Raji (cell line): ENCODE measurements around the gene TMEM219.

Experiments
- POLR2A ChIP-seq: IDR thresholded peaks from 2 replicates; pipeline ENCODE4 v1.6.1; 2011; ENCODE audit warnings: low read depth, low read length, control low read depth; ENCODE audit not compliant: insufficient read depth

TMEM219 gene, protein sequence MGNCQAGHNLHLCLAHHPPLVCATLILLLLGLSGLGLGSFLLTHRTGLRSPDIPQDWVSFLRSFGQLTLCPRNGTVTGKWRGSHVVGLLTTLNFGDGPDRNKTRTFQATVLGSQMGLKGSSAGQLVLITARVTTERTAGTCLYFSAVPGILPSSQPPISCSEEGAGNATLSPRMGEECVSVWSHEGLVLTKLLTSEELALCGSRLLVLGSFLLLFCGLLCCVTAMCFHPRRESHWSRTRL

GRCh38 chr16:29961479-29962343 lies at the start of gene TMEM219:
Gene TMEM219, plus strand, starts transcription at chr16:29962079. Its CDS starts 1,065 bp downstream, at chr16:29963144.
- peak; percentile 86 for TF ChIP-seq POLR2A

- no peak for TF ChIP-seq POLR2A
These were observed 49.8 kb upstream of the TMEM219 start for GRCh38 chr16:29912087-29912486.

DNA sequence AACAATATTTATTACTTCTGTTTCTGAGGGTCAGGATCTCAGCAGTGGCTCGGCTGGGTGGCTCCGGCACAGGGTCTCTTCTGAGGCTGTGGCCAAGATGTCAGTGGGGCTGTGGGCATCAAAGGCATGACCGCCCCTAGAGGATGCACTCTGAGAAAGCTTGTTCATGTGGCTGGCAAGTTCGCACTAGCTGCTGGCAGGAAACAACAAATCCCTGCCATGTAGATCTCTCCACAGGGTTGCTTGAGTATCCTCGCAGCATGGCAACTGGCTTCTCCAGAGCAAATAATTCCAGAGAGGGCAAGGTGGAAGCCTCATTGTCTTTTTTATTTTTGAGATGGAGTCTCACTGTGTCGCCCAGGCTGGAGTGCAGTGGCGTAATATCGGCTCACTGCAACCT lies 48.4 kb upstream of the TMEM219 start:
- TF ChIP-seq POLR2A, result no peak

DNA sequence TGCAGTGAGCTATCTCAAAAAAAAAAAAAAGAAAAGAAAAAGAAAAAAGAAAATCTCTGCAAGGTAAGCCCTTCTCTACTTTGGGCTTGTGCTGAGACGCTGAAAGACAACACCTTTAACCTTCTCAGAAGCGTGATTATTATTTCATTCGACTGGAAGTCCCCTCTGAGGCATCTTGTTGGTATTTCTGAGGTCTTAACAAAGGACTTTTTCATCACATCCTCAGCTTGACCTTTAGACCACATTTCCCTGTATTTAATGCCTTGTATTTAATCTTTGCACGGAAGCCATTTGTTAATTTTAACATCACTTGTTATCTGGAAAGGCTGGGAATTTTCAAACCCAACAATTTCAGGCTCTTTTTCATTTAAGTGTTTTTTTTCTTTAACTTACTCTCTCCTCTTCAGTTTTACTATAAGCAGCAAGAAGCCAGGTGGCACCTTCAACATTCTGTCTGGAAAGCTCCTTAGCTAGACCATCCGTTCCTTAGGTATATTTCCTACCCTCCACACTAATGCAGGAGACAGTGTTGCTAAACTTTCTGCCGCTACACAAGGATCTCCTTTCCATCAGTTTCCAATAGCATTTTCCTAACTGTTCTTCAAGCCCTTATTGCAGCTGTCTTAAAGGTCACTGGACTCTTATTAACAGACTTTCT lies 46.2 kb upstream of the TMEM219 start:
- TF ChIP-seq POLR2A, result no peak

DNA sequence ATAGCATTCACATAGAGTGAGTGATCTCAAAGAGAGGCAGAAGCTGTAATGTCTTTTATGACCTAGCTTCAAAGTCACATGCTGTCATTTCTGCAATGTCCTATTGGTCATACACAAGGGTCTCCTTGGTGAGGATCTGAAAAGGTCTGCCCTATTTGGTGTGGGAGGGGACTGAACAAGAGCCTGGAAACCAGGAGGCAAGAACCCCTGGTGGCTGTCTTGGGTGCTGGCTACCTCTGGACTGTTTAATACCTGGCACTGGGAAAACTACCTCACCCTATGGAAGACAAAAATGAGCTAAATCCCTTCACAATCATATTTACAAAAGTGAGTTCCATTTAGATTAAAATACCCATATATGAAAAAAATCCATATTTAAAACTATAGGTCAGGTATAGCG lies 44.9 kb upstream of the TMEM219 start:
- no peak for TF ChIP-seq POLR2A

DNA sequence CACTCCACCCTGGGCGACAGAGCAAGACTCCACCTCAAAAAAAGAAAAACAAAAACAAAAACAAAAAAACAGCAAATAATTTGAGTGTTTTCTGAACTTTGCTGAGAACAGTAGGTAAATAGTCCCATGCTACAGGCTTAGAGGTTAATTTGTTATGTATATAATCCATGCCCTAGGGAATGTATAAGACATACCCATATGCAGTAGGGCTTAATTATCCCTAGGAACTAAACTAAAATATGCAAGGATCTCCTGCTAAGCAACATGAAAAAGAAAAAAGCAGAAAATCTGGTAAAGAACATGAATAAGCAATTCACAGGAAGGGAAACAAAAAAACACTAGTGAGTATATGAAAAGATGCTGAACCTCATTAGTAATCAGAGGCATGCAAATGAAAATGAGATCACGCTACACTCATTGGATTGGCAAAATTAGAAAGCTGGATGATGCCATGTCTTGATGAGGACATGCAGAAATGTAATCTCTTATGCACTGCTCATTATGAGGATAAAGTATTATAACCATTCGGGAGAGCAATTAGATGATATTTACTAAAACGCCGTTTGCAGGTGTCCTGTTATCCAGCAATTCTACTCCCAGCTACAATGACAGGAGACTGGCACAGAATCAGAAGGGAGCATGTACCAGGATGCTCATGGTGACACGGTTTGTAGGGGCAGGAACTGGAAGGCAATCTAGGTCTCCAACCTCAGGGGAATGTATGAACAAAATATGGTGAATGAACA lies 41.4 kb upstream of the TMEM219 start:
- TF ChIP-seq POLR2A, result no peak

DNA sequence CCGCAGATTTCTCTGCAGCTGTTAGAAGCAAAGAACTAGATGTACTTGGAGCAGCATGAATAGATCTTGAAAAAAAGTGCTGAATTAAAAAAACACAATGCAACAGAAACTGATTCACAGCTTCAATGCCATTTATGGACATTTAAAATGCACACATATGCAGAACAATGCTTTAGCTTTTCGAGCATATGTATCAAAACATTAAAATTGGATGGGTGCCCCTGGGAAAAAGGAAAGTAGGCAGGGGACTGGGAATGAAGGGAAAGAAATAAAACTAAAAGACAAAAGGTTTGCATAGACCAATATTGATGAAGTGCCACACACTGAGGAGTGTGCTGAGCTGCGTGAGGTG lies 40.9 kb upstream of the TMEM219 start:
- TF ChIP-seq POLR2A, result no peak

- TF ChIP-seq POLR2A, result no peak
These were observed 39.6 kb upstream of the TMEM219 start for GRCh38 chr16:29922326-29922725.

GRCh38 chr16:29922986-29923501 lies 38.8 kb upstream of the TMEM219 start:
- no peak for TF ChIP-seq POLR2A

GRCh38 chr16:29925105-29925756 lies 36.6 kb upstream of the TMEM219 start:
- no peak for TF ChIP-seq POLR2A

DNA sequence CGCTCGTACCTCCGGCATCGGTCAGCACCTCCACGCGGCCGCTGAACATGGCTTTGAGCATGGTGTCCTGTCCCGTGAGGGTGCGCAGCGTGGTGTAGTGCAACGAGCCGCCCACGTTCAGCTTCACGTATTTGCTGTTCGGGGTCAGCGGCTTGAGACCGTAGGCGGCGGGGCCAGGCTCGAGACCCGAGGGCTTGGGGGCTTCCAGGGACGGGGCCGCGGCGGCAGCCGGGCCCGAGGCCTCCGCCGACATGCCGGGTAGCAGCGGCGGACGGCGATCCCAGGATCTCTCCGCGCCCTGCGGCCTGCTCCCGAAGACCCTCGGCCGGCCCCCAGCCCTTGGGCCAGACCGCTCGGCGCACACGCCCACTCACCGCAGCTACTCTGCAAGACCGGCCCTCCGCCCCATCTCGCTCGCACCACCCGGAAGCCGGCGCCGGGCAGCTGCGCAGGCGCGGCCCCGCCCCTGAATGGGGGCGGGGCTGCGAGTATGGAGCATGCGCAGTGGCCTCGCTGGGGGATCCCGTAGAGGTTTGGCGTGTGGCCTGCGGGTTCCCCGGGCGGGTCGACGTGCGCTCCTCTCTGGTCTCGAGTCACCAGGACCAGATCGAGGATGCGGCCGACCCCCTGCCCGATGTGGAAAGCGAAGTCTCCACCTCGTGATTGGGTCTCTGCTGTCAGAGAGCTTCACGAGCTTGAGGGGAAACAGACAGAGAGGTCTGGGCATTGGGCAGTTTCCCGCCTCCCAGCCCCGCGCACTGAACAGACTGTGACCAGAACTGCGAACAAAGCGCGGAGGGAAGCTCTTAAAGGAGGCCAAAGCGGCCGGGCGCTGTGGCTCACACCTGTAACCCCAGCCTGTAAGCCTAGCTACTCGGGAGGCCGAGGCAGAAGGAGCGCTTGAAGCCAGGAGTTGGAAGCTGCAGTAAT lies 35.8 kb upstream of the TMEM219 start, which contains the start of gene KCTD13:
TSS of gene KCTD13 (minus strand) at position 446 of the 930 bp plus-strand sequence. CDS start at position 253, 193 bp downstream.
- peak; percentile 96 for TF ChIP-seq POLR2A

DNA sequence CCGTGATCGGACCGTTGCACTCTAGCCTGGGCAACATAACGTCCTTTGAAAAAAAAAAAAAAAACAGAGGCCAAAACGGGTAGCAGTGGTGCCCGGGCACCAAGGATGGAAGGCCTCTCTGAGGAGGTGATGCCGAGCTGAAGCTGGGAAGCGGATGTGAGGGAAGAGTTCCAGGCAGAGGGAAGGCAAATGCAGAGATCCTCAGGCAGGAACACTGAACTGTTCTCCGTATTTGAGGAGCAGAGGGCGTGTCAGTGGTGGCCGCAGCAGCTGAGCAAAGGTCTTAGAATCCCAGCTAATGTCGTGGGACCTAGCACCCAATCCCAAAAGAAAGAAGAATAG lies 35.2 kb upstream of the TMEM219 start:
- no peak for TF ChIP-seq POLR2A

GRCh38 chr16:29927070-29927905 lies 34.6 kb upstream of the TMEM219 start:
- TF ChIP-seq POLR2A, result no peak

DNA sequence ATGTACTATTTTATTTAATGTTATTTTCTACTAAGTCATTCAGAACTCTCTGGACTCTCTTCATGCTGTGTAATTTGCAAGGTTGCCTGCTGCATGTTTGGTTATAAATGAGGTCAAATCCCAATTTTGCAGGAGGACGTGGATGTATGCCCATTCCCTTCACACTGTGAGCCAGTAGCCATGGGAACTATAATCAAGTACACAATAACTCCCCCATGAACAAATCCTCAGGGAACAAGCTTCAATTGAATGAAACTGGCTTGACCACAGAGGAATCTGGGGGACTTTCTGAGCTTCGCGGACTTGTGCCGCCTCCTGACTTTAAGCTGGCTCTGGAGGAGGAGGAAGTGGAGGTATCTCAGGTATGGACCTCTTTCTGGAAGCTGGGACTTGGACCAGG lies 21.2 kb upstream of the TMEM219 start:
- no peak for TF ChIP-seq POLR2A
